Lower leg skin (tissue), 3 donors: ENCODE results near the gene CAMP.

Source experiments
- CTCF ChIP-seq, 3 donors: fragments of 450-650 bp; IDR thresholded peaks; one replicate each; pipeline ENCODE4 v1.5.1; 2016; ENCODE audit warnings: antibody characterized with exemption in 3 of 3, mild to moderate bottlenecking in 3 of 3, moderate library complexity in 2 of 3
- POLR2A ChIP-seq, 2 donors: fragments of 450-650 bp; IDR thresholded peaks; one replicate each; pipeline ENCODE4 v1.6.1; 2016 to 2017; ENCODE audit warnings: antibody characterized with exemption in 2 of 2, mild to moderate bottlenecking in 1 of 2, moderate library complexity in 1 of 2

GRCh38 chr3:48208076-48208475, 15.2 kb upstream of the CAMP start:
- TF ChIP-seq CTCF (IDR thresholded peaks at IDR 0.05) (no peak), POLR2A (IDR thresholded peaks at IDR 0.05) (no peak)
